ENCODE results near the gene PLEKHM2.

The PLEKHM2 gene

GRCh38 chr1:15738416-15739113 is 54.4 kb downstream of the PLEKHM2 start:
- no peak overlapping the region for H3K9ac ChIP-seq (ENCODE audit: low read length)
- no peak for TF ChIP-seq CTCF (IDR thresholded peaks at IDR 0.05; ENCODE audit: low read length)
- no peak for TF ChIP-seq EZH2phosphoT487 (IDR thresholded peaks at IDR 0.05; ENCODE audit: low read length)
- no peak for TF ChIP-seq EZH2 (optimal IDR thresholded peaks at IDR 0.05; ENCODE audit: low read depth, low read length)
- no peaks in the 10 kb centered on the region for H3K4me1 ChIP-seq (ENCODE audit: low read length)
- no peak overlapping the region for H3K4me2 ChIP-seq (ENCODE audit: low read depth, low read length)
- no peak overlapping the region for H3K27ac ChIP-seq (ENCODE audit: low read length)
- H2AFZ ChIP-seq (ENCODE audit: low read length): no peak overlapping the region
- no peaks in the 10 kb centered on the region for H3K9me3 ChIP-seq (replicated peaks; ENCODE audit: insufficient read depth, low read length)
- no peaks in the 10 kb centered on the region for H3K9me2 ChIP-seq (replicated peaks; ENCODE audit: insufficient read depth, low read length)
- H3K36me3 ChIP-seq (replicated peaks; ENCODE audit: insufficient read depth, low read length): no peaks in the 10 kb centered on the region
- H3K27me3 ChIP-seq (replicated peaks; ENCODE audit: insufficient read depth, low read length): no peaks in the 10 kb centered on the region
- DNase-seq: no peak
- no peaks in the 10 kb centered on the region for H3F3A ChIP-seq (ENCODE audit: insufficient read depth, low read length)
- no peaks in the 10 kb centered on the region for H4K20me1 ChIP-seq (ENCODE audit: insufficient read depth, low read length)
- no peaks in the 10 kb centered on the region for H3K79me2 ChIP-seq (ENCODE audit: low read length)
- no peak overlapping the region for H3K4me3 ChIP-seq (ENCODE audit: low read length)

GRCh38 chr1:15739259-15739658 is 55.1 kb downstream of the PLEKHM2 start:
- no peak for DNase-seq
- no peaks in the 10 kb centered on the region for H3F3A ChIP-seq (ENCODE audit: insufficient read depth, low read length)
- H3K9ac ChIP-seq (ENCODE audit: low read length): no peak overlapping the region
- TF ChIP-seq CTCF (IDR thresholded peaks at IDR 0.05; ENCODE audit: low read length) (no peak), EZH2phosphoT487 (IDR thresholded peaks at IDR 0.05; ENCODE audit: low read length) (no peak), EZH2 (optimal IDR thresholded peaks at IDR 0.05; ENCODE audit: low read depth, low read length) (no peak)
- no peak overlapping the region for H3K4me2 ChIP-seq (ENCODE audit: low read depth, low read length)
- no peaks in the 10 kb centered on the region for H3K36me3 ChIP-seq (replicated peaks; ENCODE audit: insufficient read depth, low read length)
- no peak overlapping the region for H2AFZ ChIP-seq (ENCODE audit: low read length)
- no peaks in the 10 kb centered on the region for H3K9me3 ChIP-seq (replicated peaks; ENCODE audit: insufficient read depth, low read length)
- H4K20me1 ChIP-seq (ENCODE audit: insufficient read depth, low read length): no peaks in the 10 kb centered on the region
- H3K4me1 ChIP-seq (ENCODE audit: low read length): no peaks in the 10 kb centered on the region
- H3K27me3 ChIP-seq (replicated peaks; ENCODE audit: insufficient read depth, low read length): no peaks in the 10 kb centered on the region
- H3K27ac ChIP-seq (ENCODE audit: low read length): no peak overlapping the region
- H3K9me2 ChIP-seq (replicated peaks; ENCODE audit: insufficient read depth, low read length): no peaks in the 10 kb centered on the region
- no peaks in the 10 kb centered on the region for H3K79me2 ChIP-seq (ENCODE audit: low read length)
- H3K4me3 ChIP-seq (ENCODE audit: low read length): no peak overlapping the region

- TF ChIP-seq CTCF (IDR thresholded peaks at IDR 0.05; ENCODE audit: low read length) (no peak), EZH2 (optimal IDR thresholded peaks at IDR 0.05; ENCODE audit: low read depth, low read length) (no peak), EZH2phosphoT487 (IDR thresholded peaks at IDR 0.05; ENCODE audit: low read length) (no peak)
- Histone ChIP-seq H3K36me3 (replicated peaks; ENCODE audit: insufficient read depth, low read length) (no peaks in the 10 kb centered on the region), H3K9me3 (replicated peaks; ENCODE audit: insufficient read depth, low read length) (no peaks in the 10 kb centered on the region), H3K79me2 (ENCODE audit: low read length) (no peaks in the 10 kb centered on the region), H4K20me1 (ENCODE audit: insufficient read depth, low read length) (no peaks in the 10 kb centered on the region), H2AFZ (ENCODE audit: low read length) (no peak overlapping the region), H3K27me3 (replicated peaks; ENCODE audit: insufficient read depth, low read length) (no peaks in the 10 kb centered on the region), H3K9ac (ENCODE audit: low read length) (no peak overlapping the region), H3K4me1 (ENCODE audit: low read length) (no peaks in the 10 kb centered on the region), H3K4me3 (ENCODE audit: low read length) (no peak overlapping the region), H3F3A (ENCODE audit: insufficient read depth, low read length) (no peaks in the 10 kb centered on the region), H3K9me2 (replicated peaks; ENCODE audit: insufficient read depth, low read length) (no peaks in the 10 kb centered on the region), H3K27ac (ENCODE audit: low read length) (no peak overlapping the region), H3K4me2 (ENCODE audit: low read depth, low read length) (no peak overlapping the region)
- no peak for DNase-seq
Observed at GRCh38 chr1:15739745-15740144, 55.6 kb downstream of the PLEKHM2 start.

Measured in MM.1S (cell line).